OCI-LY3 (cell line): ENCODE results near the gene CDH4.

Source experiments
- H2AFZ ChIP-seq: fragments of 200-600, 300-600 bp; shearing (Covaris generic); 2 replicates; pipeline ENCODE4 v1.6.0; 2014; ENCODE audit warnings: antibody characterized with exemption, low read depth, low read length
- H3K27ac ChIP-seq: fragments of 200-600, 300-600 bp; sonication (generic); 2 replicates; pipeline ENCODE4 v1.5.1; 2014; ENCODE audit warnings: mild to moderate bottlenecking, low read length, moderate library complexity, mixed read lengths
- H3K27me3 ChIP-seq: fragments of 200-600, 300-600 bp; sonication (generic); 2 replicates; pipeline ENCODE4 v1.6.1; 2014; ENCODE audit warnings: low read depth, low read length, mixed read lengths
- H3K36me3 ChIP-seq: fragments of 200-600, 300-600 bp; sonication (generic); replicated peaks from 2 replicates; pipeline ENCODE3; 2014; ENCODE audit warnings: low read depth, low read length, mixed read lengths
- H3K4me1 ChIP-seq: fragments of 300-600, 200-600 bp; sonication (generic); 2 replicates; pipeline ENCODE4 v1.6.1; 2014; ENCODE audit warnings: low read length, mixed read lengths
- H3K4me2 ChIP-seq: fragments of 200-600, 300-600 bp; sonication (generic); 2 replicates; pipeline ENCODE4 v1.6.1; 2014; ENCODE audit warnings: low read length, mixed read lengths
- H3K4me3 ChIP-seq: fragments of 300-600, 200-600 bp; sonication (generic); 2 replicates; pipeline ENCODE4 v1.5.1; 2014; ENCODE audit warnings: antibody characterized with exemption, mild to moderate bottlenecking, low read length, moderate library complexity
- H3K79me2 ChIP-seq: fragments of 300-600, 200-600 bp; shearing (Covaris generic); 2 replicates; pipeline ENCODE4 v1.6.1; 2014; ENCODE audit warnings: mild to moderate bottlenecking, low read length, mixed read lengths
- H3K9ac ChIP-seq: fragments of 300-600, 200-600 bp; shearing (Covaris generic); 2 replicates; pipeline ENCODE4 v1.6.0; 2014; ENCODE audit warnings: mild to moderate bottlenecking, low read length, moderate library complexity
- H3K9me3 ChIP-seq: fragments of 200-600, 300-600 bp; shearing (Covaris generic); 2 replicates; pipeline ENCODE4 v1.6.1; 2014; ENCODE audit warnings: low read length, mixed read lengths; ENCODE audit not compliant: insufficient read depth
- H4K20me1 ChIP-seq: fragments of 200-600, 300-600 bp; sonication (generic); 2 replicates; pipeline ENCODE4 v1.6.1; 2016; ENCODE audit warnings: low read length, mixed read lengths; ENCODE audit not compliant: insufficient read depth
- EZH2phosphoT487 ChIP-seq: fragments of 200-600 bp; shearing (Covaris generic); IDR thresholded peaks from 2 replicates; pipeline ENCODE4 v1.6.1; 2018; ENCODE audit warnings: antibody characterized with exemption, mixed run types, low read depth
- TF ChIP-seq, protein P1 (sequence below): fragments of 200-600, 300-600 bp; sonication (generic); IDR thresholded peaks from 2 replicates; pipeline ENCODE4 v1.5.1; 2014; ENCODE audit warnings: antibody characterized with exemption, low read length, low read depth

The CDH4 gene

DNA sequence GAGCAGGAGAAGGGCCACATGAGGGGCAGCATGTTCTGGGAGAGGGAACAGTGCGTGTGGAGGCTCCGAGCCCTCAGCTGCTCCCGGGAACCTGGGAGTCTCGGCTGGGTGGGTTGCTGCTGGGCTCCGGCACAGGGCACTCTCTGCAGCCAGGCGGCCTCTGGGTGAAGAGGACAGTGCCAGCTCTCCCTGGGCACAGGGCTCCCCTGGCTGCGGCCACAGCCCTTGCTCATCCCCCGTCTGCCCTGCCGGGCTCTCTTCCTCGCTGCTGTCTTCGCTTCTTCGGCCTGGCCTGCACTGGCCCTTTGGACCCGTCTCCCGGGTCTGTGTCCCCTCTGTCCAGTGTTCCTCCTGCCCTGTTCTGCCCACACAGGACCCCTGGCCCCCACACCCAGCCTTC is 48.2 kb downstream of the CDH4 start:
- Histone ChIP-seq H3K27me3 (no peaks in the 10 kb centered on the region), H3K4me3 (no peak overlapping the region), H3K36me3 (no peaks in the 10 kb centered on the region), H3K9me3 (no peaks in the 10 kb centered on the region; the same call in 1 of the 2 replicates), H3K4me1 (no peaks in the 10 kb centered on the region), H3K79me2 (no peaks in the 10 kb centered on the region), H2AFZ (no peak overlapping the region), H3K27ac (no peak overlapping the region), H3K9ac (no peak overlapping the region), H3K4me2 (no peak overlapping the region), H4K20me1 (no peaks in the 10 kb centered on the region)
- no peak for TF ChIP-seq EZH2phosphoT487
- TF ChIP-seq, protein P1, sequence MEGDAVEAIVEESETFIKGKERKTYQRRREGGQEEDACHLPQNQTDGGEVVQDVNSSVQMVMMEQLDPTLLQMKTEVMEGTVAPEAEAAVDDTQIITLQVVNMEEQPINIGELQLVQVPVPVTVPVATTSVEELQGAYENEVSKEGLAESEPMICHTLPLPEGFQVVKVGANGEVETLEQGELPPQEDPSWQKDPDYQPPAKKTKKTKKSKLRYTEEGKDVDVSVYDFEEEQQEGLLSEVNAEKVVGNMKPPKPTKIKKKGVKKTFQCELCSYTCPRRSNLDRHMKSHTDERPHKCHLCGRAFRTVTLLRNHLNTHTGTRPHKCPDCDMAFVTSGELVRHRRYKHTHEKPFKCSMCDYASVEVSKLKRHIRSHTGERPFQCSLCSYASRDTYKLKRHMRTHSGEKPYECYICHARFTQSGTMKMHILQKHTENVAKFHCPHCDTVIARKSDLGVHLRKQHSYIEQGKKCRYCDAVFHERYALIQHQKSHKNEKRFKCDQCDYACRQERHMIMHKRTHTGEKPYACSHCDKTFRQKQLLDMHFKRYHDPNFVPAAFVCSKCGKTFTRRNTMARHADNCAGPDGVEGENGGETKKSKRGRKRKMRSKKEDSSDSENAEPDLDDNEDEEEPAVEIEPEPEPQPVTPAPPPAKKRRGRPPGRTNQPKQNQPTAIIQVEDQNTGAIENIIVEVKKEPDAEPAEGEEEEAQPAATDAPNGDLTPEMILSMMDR, result no peak

DNA sequence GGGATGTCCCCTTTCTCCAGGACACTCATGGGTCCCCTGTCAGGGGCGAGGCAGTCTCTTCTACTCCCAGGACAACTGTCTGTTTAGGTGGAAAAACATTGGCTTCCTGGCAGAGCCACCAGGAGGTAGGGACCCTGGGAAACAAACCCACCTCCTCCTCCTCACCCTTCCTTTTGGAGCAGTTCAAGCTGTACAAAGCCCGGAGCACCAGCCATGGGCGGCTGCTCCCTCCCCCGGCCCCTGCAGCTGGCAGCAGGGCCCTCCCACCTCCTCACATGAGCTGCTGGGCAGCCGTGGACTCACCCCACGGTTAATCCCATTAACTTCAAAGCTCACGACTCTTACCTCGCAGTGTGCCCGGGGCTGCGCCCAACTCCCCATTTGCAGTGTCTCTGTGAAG is 48.6 kb downstream of the CDH4 start:
- H3K27me3 ChIP-seq, result no peaks in the 10 kb centered on the region
- no peaks in the 10 kb centered on the region; the same call in 1 of the 2 replicates for H3K9me3 ChIP-seq
- H3K27ac ChIP-seq, result no peak overlapping the region

DNA sequence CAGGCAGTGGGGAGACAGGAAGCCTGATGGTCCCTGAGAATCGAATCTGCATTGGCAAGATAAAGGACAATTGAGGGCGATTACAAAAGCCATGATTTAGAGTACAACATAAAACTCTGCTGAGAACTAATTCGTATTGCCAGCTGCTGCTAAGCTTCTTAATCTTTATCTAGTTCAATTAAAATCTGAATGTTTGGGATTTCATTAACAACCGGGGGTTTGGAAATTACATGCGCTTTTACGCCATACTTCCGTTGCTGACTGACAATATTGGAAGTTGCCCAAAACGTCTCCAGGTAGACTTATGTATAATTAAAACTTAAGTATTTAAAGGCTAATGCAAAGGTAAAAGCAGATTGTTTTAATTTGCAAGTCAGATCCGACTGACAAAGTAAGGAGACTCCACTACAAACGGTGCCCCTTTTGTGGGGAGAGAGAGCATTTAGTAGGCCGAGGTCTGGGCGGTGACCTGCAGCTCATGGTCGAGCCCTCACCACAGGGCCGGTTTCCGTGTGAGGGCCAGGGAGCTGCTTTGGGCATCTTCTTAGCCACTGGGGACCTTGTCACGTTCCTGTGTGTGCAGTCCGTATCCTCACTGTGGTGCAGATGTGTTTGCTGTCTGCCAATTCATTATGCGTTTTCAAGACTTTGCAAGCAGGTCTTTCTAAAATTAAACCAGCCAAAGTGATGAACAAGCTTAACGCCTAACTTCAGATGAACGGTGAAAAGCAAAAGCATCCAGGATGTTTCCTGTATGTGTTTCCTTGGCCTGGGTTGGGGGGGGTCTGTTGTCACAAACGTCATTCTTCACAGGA is 49.9 kb downstream of the CDH4 start:
- Histone ChIP-seq H3K36me3 (no peaks in the 10 kb centered on the region), H4K20me1 (no peaks in the 10 kb centered on the region), H3K9me3 (no peaks in the 10 kb centered on the region; the same call in 1 of the 2 replicates), H2AFZ (no peak overlapping the region), H3K4me2 (no peak overlapping the region), H3K9ac (no peak overlapping the region), H3K4me3 (no peak overlapping the region), H3K27ac (no peak overlapping the region), H3K79me2 (no peaks in the 10 kb centered on the region), H3K27me3 (no peaks in the 10 kb centered on the region), H3K4me1 (no peaks in the 10 kb centered on the region)
- TF ChIP-seq, protein P1, result no peak
- TF ChIP-seq EZH2phosphoT487, result no peak

More for the DNA sequence above, 48.6 kb downstream of the CDH4 start:
- no peak for TF ChIP-seq EZH2phosphoT487
- TF ChIP-seq, protein P1, result no peak
- Histone ChIP-seq H3K4me2 (no peak overlapping the region), H3K4me1 (no peaks in the 10 kb centered on the region), H4K20me1 (no peaks in the 10 kb centered on the region), H2AFZ (no peak overlapping the region), H3K79me2 (no peaks in the 10 kb centered on the region), H3K36me3 (no peaks in the 10 kb centered on the region), H3K9ac (no peak overlapping the region), H3K4me3 (no peak overlapping the region)

DNA sequence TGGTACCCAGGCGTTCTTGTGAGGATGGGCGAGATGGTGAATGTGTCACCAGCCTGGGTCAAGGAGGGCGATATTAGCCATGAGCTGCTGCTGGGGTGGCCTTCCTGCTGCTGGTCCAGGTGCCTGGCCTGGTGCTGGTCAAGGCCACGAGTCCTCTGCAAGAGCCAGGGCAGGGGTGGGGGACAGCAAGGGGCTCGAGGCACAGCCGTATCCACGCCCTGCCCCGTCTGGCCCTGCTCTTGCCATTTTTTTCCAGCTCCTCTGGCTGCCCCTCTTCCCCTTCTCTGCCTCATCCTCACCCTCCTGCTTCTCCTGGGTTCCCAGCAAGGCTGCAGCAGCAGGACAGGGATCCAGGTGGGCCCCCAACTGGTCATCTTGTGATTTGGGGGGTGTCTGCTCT is 51.2 kb downstream of the CDH4 start:
- Histone ChIP-seq H3K4me3 (no peak overlapping the region), H3K9me3 (no peaks in the 10 kb centered on the region; the same call in 1 of the 2 replicates), H3K9ac (no peak overlapping the region), H3K27ac (no peak overlapping the region), H4K20me1 (no peaks in the 10 kb centered on the region), H3K79me2 (no peaks in the 10 kb centered on the region), H2AFZ (no peak overlapping the region), H3K4me1 (no peaks in the 10 kb centered on the region), H3K36me3 (no peaks in the 10 kb centered on the region), H3K4me2 (no peak overlapping the region), H3K27me3 (no peaks in the 10 kb centered on the region)
- TF ChIP-seq EZH2phosphoT487, result no peak
- TF ChIP-seq, protein P1, result no peak
